Endothelial cell of umbilical vein (primary cell): Measurements from ENCODE around the gene LRIG1. TPM values are rescaled to one million over a fixed set of nuclear protein-coding genes. Genes with fewer than 3 reads are reported as not detected.

Source experiments
- BruUV-seq: library from RNA; stranded (reverse); fragments of 400-500 nt; replicated peaks from 2 replicates; lab custom pipeline; 2021; lab: Mats Ljungman, UMichigan
- CTCF ChIA-PET: fragments of 300-600, 350-600 bp; sonication (Branson Sonifier 250); formaldehyde crosslinking; loops from one replicate; lab custom pipeline; 2021; ENCODE audit warnings: antibody characterized with exemption, inconsistent platforms; lab: Charles Lee
- POLR2A ChIA-PET: fragments of 300-600, 350-600 bp; sonication (Branson Sonifier 250); formaldehyde crosslinking; loops from one replicate; lab custom pipeline; 2021; ENCODE audit warnings: antibody characterized with exemption, inconsistent platforms; lab: Charles Lee
- DNase-seq: peaks from one replicate; pipeline ENCODE4 v3.0.0-alpha.2; 2011; ENCODE audit warnings: low read depth, low spot score
- FAIRE-seq: peaks from 2 replicates; lab custom pipeline; 2011; peaks lifted over from hg19 to GRCh38; lab: Jason Lieb, UNC
- H2AFZ ChIP-seq: 2 replicates; pipeline ENCODE4 v1.6.0; 2012; ENCODE audit warnings: low read depth, low read length, control low read depth, inconsistent platforms
- H3K27ac ChIP-seq: 2 replicates; pipeline ENCODE4 v1.5.1; 2011; ENCODE audit warnings: low read depth, mild to moderate bottlenecking, control low read depth, low read length, moderate library complexity; ENCODE audit not compliant: insufficient read depth
- H3K27me3 ChIP-seq, 2 experiments: 2 replicates each; pipeline versions ENCODE4 v1.6.0 to v1.6.1; 2011; ENCODE audit warnings: low read length in 2 of 2, mixed read lengths in 1 of 2; ENCODE audit not compliant: control insufficient read depth in 2 of 2, insufficient read depth in 2 of 2
- H3K36me3 ChIP-seq, 2 experiments: 2 replicates in 1 of 2; 3 replicates in 1 of 2; pipeline ENCODE4 v1.5.1; 2011; ENCODE audit warnings: low read length in 2 of 2, mild to moderate bottlenecking in 1 of 2, moderate library complexity in 1 of 2; ENCODE audit not compliant: control insufficient read depth in 2 of 2, insufficient read depth in 2 of 2; ENCODE audit errors: extremely low read depth in 1 of 2
- H3K4me1 ChIP-seq: 3 replicates; pipeline ENCODE4 v1.5.1; 2011; ENCODE audit warnings: mild to moderate bottlenecking, low read length; ENCODE audit not compliant: control insufficient read depth, insufficient read depth; ENCODE audit errors: extremely low read depth
- H3K4me2 ChIP-seq: 2 replicates; pipeline ENCODE4 v1.6.1; 2011; ENCODE audit warnings: low read length, control low read depth, mixed read lengths; ENCODE audit not compliant: insufficient read depth
- H3K4me3 ChIP-seq, 3 experiments: fragments of 200-600 bp in 1 of 3; sonication (generic), shearing (Covaris generic) in 1 of 3; replicated peaks in 1 of 3; 2 replicates each; pipeline ENCODE4 v1.5.1; 2011 to 2016; ENCODE audit warnings: control low read depth in 3 of 3, low read length in 3 of 3, mild to moderate bottlenecking in 2 of 3, inconsistent platforms in 1 of 3, low read depth in 1 of 3, moderate library complexity in 1 of 3; ENCODE audit not compliant: insufficient read depth in 1 of 3
- H3K79me2 ChIP-seq: 2 replicates; pipeline ENCODE4 v1.6.0; 2012; ENCODE audit warnings: low read length, inconsistent platforms; ENCODE audit not compliant: control insufficient read depth, insufficient read depth
- H3K9ac ChIP-seq: replicated peaks from 2 replicates; pipeline ENCODE3; 2011; ENCODE audit warnings: low read length, control low read depth; ENCODE audit not compliant: insufficient read depth; ENCODE audit errors: extremely low read depth
- H3K9me1 ChIP-seq: replicated peaks from 3 replicates; pipeline ENCODE4 v1.6.0; 2011; ENCODE audit warnings: mild to moderate bottlenecking, low read length; ENCODE audit not compliant: control insufficient read depth, insufficient read depth; ENCODE audit errors: extremely low read depth
- H3K9me3 ChIP-seq: replicated peaks from 2 replicates; pipeline ENCODE4 v1.5.1; 2012; ENCODE audit warnings: low read length, inconsistent platforms; ENCODE audit not compliant: control insufficient read depth, insufficient read depth
- H4K20me1 ChIP-seq: replicated peaks from 2 replicates; pipeline ENCODE3; 2011; ENCODE audit warnings: mild to moderate bottlenecking, low read length; ENCODE audit not compliant: control insufficient read depth, insufficient read depth; ENCODE audit errors: extremely low read depth
- EZH2 ChIP-seq: IDR thresholded peaks from 2 replicates; pipeline ENCODE4 v1.6.1; 2012; ENCODE audit warnings: borderline replicate concordance, low read depth, mild to moderate bottlenecking, moderate library complexity, low read length, inconsistent platforms; ENCODE audit not compliant: severe bottlenecking
- FOS ChIP-seq: IDR thresholded peaks from 2 replicates; pipeline ENCODE4 v1.6.1; 2011; ENCODE audit warnings: mild to moderate bottlenecking, low read length, moderate library complexity, borderline replicate concordance; ENCODE audit not compliant: insufficient read depth
- GATA2 ChIP-seq: IDR thresholded peaks from 2 replicates; pipeline ENCODE4 v1.7.0; 2011; ENCODE audit warnings: low read depth, mild to moderate bottlenecking, moderate library complexity, mixed read lengths, low read length; ENCODE audit not compliant: insufficient read length, insufficient read depth
- JUN ChIP-seq: IDR thresholded peaks from 2 replicates; pipeline ENCODE4 v1.6.1; 2011; ENCODE audit warnings: borderline replicate concordance, low read depth; ENCODE audit not compliant: insufficient read length, insufficient read depth
- MYC ChIP-seq: IDR thresholded peaks from one replicate; pipeline ENCODE4 v1.6.1; 2011; ENCODE audit warnings: mild to moderate bottlenecking, low read depth, low read length
- POLR2A ChIP-seq: IDR thresholded peaks from 2 replicates; pipeline ENCODE4 v1.6.1; 2012; ENCODE audit warnings: low read depth, mild to moderate bottlenecking, control low read depth, low read length
- POLR2AphosphoS5 ChIP-seq: IDR thresholded peaks from 2 replicates; pipeline ENCODE4 v1.6.1; 2012; ENCODE audit warnings: low read depth, mild to moderate bottlenecking, control low read depth, low read length, moderate library complexity; ENCODE audit not compliant: insufficient read depth
- dilution Hi-C: fragments of 300-500 bp; cut with MboI; formaldehyde crosslinking; loops from one replicate; pipeline ENCODE4 v1.15.0; 2019; ENCODE audit warnings: low sequenced_read_pairs; ENCODE audit not compliant: extremely low pct_ligation_motif_present
- intact Hi-C: fragments of 100-400 bp; cut with micrococcal nuclease; formaldehyde crosslinking; loops from one replicate; pipeline ENCODE4 v1.10.0; 2022
- polyA plus RNA-seq, 4 experiments: library from polyadenylated mRNA; depleted of rRNA in 3 of 4; stranded (reverse) in 3 of 4; unstranded in 1 of 4; fragments of >200 nt; gene quantifications; 2 replicates each; pipeline versions ENCODE4 v1.2.1 to v1.2.3, GENCODE V29; 2011 to 2012; ENCODE audit warnings: missing spikeins in 1 of 4
- total RNA-seq: library from RNA; stranded (reverse); gene quantifications from 2 replicates; pipeline ENCODE4 v1.2.3, GENCODE V29; 2021
- TF ChIP-seq, protein P1 (sequence below): IDR thresholded peaks from 2 replicates; pipeline ENCODE4 v1.6.1; 2011; ENCODE audit not compliant: insufficient read depth, insufficient read length
- TF ChIP-seq, protein P2 (sequence below), 2 donors: IDR thresholded peaks; 1 replicate in 1 of 2; 2 replicates in 1 of 2; pipeline ENCODE4 v1.5.1; 2011; ENCODE audit warnings: low read length in 2 of 2, mild to moderate bottlenecking in 2 of 2, moderate library complexity in 2 of 2, control low read depth in 1 of 2, inconsistent platforms in 1 of 2, low read depth in 1 of 2; ENCODE audit not compliant: insufficient read depth in 1 of 2; ENCODE audit errors: extremely low read depth in 1 of 2

The LRIG1 gene
- total and polyA plus RNA-seq, 2 donors (not counting 3 experiments of a cell fraction or from before 2014, with no cell fraction given) = 50.3 to 52.2 TPM

DNA sequence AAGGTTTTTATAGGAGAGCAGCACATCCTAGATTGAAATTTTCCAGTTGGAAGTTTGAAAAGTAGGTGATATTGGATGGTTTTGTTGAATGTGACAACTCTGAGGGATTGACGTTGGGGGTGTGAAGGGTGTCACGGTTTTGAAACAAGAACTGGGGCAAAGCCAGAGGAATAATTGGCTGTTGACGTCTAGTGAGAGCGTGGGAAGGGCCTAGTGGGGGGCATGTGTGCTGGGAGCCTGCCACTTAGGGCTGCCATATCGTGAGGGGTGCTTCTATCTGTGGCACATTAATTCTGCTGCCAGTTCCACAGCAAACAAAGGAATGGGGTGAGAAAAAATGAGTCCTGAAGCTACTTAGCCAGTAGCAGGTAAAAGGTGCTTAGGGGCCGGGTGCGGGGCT is 129.4 kb downstream of the LRIG1 start:
- H3K4me2 ChIP-seq = no peak overlapping the region
- no peak for TF ChIP-seq FOS
- TF ChIP-seq MYC = no peak
- H3K36me3 ChIP-seq = peaks cover 2 to 3% of the 10 kb centered on the region in 2 experiments
- H3K27me3 ChIP-seq = no peaks in the 10 kb centered on the region
- no TSS peak for BruUV-seq
- dilution Hi-C loops (no loop called here), intact Hi-C loops (no loop called here)
- no peaks in the 10 kb centered on the region for H3K79me2 ChIP-seq
- CTCF ChIA-PET = interaction anchor here (3.9 kb wide), 1 partner anchor 94 kb away, joined by 27 read pairs; no protein-coding TSS in a partner anchor
- no peak for FAIRE-seq
- no peak for DNase-seq
- H3K4me1 ChIP-seq = peaks cover 3% of the 10 kb centered on the region
- POLR2A ChIA-PET = no interaction called here
- H3K27ac ChIP-seq = no peak overlapping the region
- no peak overlapping the region for H3K4me3 ChIP-seq
- no peaks in the 10 kb centered on the region for H3K9me1 ChIP-seq
- H3K9me3 ChIP-seq = no peaks in the 10 kb centered on the region
- H3K9ac ChIP-seq = no peak overlapping the region
- H4K20me1 ChIP-seq = no peaks in the 10 kb centered on the region
- H2AFZ ChIP-seq = no peak overlapping the region

DNA sequence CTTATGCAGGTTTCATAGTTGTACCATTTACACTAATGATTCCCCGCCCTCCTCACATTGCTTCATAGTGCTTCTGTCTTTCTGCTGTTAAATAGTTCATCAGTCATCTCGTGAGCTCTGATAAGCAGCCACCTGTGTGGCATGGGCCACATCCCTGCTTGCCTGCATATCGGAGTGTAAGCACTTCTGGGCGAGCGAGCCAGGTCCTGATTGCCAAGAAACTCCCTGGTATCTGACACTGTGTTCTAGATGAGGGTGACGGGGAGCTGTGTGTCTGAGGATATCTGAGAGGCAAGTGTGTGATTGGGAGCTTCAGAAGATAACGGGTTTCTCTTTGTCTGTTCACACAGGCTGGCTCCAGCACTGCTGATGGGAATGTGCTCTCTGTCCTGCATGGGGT is 130.6 kb downstream of the LRIG1 start:
- Histone ChIP-seq H4K20me1 (no peaks in the 10 kb centered on the region), H3K4me3 (no peak overlapping the region), H3K9me1 (no peaks in the 10 kb centered on the region), H3K9ac (no peak overlapping the region), H3K4me2 (no peak overlapping the region), H3K36me3 (peaks cover 0 to 2% of the 10 kb centered on the region in 2 experiments), H3K79me2 (no peaks in the 10 kb centered on the region), H3K27ac (no peak overlapping the region), H3K27me3 (no peaks in the 10 kb centered on the region), H3K4me1 (no peaks in the 10 kb centered on the region), H3K9me3 (no peaks in the 10 kb centered on the region), H2AFZ (no peak overlapping the region)
- dilution Hi-C loops (no loop called here), intact Hi-C loops (no loop called here)
- ChIA-PET CTCF (interaction anchor here (0.9 to 1.0 kb wide), 2 partner anchors 27 to 85 kb away, joined by 3 read pairs; no protein-coding TSS in a partner anchor), POLR2A (no interaction called here)
- FAIRE-seq = no peak
- TF ChIP-seq, protein P1, sequence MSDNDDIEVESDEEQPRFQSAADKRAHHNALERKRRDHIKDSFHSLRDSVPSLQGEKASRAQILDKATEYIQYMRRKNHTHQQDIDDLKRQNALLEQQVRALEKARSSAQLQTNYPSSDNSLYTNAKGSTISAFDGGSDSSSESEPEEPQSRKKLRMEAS = no peak
- TF ChIP-seq GATA2 = no peak
- no peak for TF ChIP-seq POLR2A
- TF ChIP-seq FOS = no peak
- TF ChIP-seq, protein P2, sequence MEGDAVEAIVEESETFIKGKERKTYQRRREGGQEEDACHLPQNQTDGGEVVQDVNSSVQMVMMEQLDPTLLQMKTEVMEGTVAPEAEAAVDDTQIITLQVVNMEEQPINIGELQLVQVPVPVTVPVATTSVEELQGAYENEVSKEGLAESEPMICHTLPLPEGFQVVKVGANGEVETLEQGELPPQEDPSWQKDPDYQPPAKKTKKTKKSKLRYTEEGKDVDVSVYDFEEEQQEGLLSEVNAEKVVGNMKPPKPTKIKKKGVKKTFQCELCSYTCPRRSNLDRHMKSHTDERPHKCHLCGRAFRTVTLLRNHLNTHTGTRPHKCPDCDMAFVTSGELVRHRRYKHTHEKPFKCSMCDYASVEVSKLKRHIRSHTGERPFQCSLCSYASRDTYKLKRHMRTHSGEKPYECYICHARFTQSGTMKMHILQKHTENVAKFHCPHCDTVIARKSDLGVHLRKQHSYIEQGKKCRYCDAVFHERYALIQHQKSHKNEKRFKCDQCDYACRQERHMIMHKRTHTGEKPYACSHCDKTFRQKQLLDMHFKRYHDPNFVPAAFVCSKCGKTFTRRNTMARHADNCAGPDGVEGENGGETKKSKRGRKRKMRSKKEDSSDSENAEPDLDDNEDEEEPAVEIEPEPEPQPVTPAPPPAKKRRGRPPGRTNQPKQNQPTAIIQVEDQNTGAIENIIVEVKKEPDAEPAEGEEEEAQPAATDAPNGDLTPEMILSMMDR (IDR thresholded peaks at IDR 0.05; ENCODE audit: extremely low read depth in 1 of 2, insufficient read depth in 1 of 2, low read depth in 1 of 2, low read length in 2 of 2) = no peak
- no peak for TF ChIP-seq MYC
- TF ChIP-seq EZH2 = no peak
- TF ChIP-seq POLR2AphosphoS5 = no peak
- TF ChIP-seq JUN = no peak
- no TSS peak for BruUV-seq
- no peak for DNase-seq
